K562 (cell line): ENCODE results near the gene IFNA6. TPM values are rescaled to one million over a fixed set of nuclear protein-coding genes. Genes with fewer than 3 reads are reported as not detected.

Experiments used
- MGA ChIP-seq: fragments of 450-650 bp; IDR thresholded peaks from 2 replicates; pipeline ENCODE4 v1.6.1; 2016; ENCODE audit warnings: mild to moderate bottlenecking, moderate library complexity
- STAG1 ChIP-seq: sonication (generic); formaldehyde crosslinking; IDR thresholded peaks from 2 replicates; pipeline ENCODE4 v1.5.0; 2020; ENCODE audit warnings: missing genetic modification reagents, borderline replicate concordance
- polyA plus RNA-seq, 8 experiments: library from polyadenylated mRNA; depleted of rRNA in 4 of 8; stranded (reverse) in 5 of 8; unstranded in 3 of 8; fragments of >200 nt; fragmentation: Nextera tagmentation in 2 of 8; fragmentation: Illumina TruSeq in 1 of 8; extraction: Ambion mirVana in 2 of 8; extraction: Trizol in 1 of 8; gene quantifications; 2 replicates each; pipeline versions ENCODE4 v1.2.1 to v1.2.3, GENCODE V29; 2011 to 2014; ENCODE audit warnings: inconsistent platforms in 1 of 8, missing spikeins in 1 of 8
- total RNA-seq, 7 experiments: library from RNA; depleted of rRNA in 6 of 7; stranded (reverse); fragments of >200 nt in 6 of 7; fragmentation: Illumina TruSeq in 2 of 7; extraction: Trizol in 2 of 7; gene quantifications; 2 replicates each; pipeline versions ENCODE4 v1.2.1 to v1.2.3, GENCODE V29; 2011 to 2021; ENCODE audit warnings: low replicate concordance in 1 of 7

The IFNA6 gene
- total and polyA plus RNA-seq, 9 of the 15 experiments (the other 6 are each of a cell fraction or from before 2014, with no cell fraction given): not detected

- no peak for TF ChIP-seq MGA
- TF ChIP-seq STAG1: no peak
These were observed 32.4 kb downstream of the IFNA6 start (continued) for GRCh38 chr9:21317956-21318923.
